Stimulated activated CD4-positive, alpha-beta T cell treated with anti-CD3 and anti-CD28 coated beads, Interleukin-2, amount 100 ng/mL, for 24 hours (primary cell): ENCODE data around the gene RNASE8.

Source experiments
- DNase-seq, 2 donors: peaks; one replicate each; pipeline ENCODE4 v3.0.0-alpha.2; 2020

Gene RNASE8

DNA sequence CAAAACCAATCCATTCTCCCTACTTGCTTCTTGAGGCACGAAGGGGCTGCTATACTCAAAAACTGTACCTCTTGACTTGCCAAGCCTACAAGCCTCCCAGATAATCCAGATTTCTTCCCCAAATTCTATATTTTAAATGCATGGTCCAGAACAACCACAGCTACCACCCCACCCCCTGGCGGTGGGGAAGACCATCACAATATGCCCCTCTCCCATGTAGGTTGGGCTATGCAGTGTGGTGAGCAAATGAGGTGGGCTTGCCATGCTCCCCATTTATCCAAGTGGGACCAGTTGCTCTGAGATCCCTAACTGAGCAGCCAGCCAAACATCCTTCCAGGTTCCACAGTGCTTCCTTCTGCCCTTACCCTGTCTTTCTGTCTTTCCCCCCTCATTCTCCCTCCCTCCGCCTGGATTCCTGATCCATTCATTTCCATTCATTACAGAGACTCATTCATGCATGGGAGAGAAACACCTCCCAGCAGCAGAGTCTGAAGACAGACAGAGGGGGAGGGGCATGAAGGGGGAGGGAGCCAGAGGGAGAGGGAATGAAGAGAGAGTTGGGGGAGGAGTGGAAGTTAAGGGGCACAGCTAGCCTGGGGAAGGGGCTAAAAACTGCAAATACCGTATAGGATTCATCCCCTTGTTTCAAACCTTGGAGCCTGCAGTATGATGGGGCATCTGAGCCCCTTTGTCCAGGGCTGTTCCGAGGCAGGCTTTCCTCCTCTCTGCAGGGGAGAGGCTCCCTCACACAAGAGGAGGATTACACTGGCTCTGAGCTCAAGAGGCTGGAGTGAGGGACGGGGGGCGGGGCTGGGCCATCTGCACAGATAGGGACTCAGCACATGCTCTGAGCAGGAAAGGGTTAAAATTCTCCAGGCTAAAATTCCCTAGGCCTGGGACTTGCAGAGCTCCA is 36.4 kb downstream of the RNASE8 start:
- no peak for DNase-seq

DNA sequence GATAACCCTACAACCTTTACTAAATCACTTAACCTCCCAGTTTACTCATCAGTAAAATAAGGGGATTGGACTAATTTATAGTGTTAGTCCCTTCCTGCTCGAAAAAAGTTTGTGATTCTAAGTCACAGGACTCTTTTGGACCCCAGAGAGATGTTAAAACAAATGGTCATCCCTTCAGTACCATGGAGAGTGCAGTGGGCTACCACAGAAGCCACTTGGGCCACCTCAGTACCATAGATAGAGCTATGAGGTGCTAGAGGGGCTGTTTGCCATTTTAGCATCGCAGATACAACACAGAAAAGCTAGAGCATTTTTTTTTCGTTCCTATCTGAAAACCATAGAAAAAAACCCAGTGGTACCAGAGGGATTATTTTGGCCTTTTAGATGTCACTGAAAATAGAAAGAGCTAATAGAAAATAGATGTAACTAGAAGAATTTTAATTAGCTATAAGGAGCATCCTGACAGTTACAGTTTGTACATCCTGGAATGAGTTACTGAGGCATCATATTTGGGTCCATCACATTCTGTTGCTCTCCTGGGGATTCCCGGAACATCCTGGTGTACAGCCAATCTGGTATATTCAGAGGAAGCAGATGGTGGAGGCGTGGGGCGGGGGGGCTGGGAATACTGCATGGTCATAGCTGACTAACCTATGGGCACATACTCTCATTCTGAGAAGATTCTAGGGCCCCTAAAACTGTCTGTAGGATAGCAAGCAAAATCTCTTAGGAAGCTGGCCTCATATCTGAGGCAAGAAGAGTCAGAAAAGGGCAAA is 38.0 kb downstream of the RNASE8 start:
- DNase-seq: no peak

DNA sequence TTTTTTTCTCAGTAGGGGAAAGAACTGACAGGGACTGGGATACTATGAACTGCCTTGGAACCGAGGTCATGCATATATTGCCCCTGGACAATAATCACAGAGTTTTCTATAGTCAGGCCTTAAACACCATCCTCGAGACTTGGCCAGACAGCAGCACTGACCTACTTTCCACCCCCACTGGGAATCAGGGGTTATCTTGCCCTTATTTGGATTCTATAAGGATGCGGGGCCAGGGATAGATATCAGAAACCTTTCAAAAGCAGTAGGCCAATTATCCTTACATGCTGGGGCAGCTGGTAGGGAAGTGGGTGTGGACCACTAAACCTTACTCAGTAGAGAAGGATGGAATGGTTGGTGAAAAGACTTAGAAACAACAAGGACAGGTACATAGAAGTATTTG is 38.8 kb downstream of the RNASE8 start:
- no peak for DNase-seq

GRCh38 chr14:21096978-21097635 is 39.5 kb downstream of the RNASE8 start:
- DNase-seq: no peak

DNA sequence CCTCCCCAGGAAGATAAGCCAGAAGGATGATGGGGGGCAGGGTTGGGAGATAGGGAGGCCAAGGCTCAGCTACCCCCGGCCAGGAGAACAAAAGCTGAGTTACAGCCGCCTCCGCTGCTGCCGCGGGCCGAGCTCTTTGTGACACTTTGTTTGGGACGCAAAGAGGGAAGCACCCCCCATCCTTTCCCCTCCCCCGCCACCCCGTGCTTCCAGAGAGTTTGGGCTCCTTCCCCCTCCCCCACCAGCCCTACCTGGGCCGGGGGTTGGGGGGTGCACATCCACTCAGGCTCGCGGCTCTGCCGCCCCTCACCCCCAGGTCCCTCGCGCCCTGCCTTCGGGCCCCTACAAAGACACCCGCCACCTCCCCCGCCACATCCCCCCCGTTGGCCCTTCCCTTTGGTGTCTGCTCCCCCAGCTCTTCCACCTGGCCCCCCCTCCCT is 40.0 kb downstream of the RNASE8 start:
- no peak for DNase-seq

GRCh38 chr14:21098076-21098891 is 40.7 kb downstream of the RNASE8 start, which contains the start of gene ZNF219:
Gene ZNF219 (minus strand): TSS chr14:21098655. CDS start chr14:21093591, 5,064 bp downstream.
- DNase-seq: peak; percentile 46 to 47

DNA sequence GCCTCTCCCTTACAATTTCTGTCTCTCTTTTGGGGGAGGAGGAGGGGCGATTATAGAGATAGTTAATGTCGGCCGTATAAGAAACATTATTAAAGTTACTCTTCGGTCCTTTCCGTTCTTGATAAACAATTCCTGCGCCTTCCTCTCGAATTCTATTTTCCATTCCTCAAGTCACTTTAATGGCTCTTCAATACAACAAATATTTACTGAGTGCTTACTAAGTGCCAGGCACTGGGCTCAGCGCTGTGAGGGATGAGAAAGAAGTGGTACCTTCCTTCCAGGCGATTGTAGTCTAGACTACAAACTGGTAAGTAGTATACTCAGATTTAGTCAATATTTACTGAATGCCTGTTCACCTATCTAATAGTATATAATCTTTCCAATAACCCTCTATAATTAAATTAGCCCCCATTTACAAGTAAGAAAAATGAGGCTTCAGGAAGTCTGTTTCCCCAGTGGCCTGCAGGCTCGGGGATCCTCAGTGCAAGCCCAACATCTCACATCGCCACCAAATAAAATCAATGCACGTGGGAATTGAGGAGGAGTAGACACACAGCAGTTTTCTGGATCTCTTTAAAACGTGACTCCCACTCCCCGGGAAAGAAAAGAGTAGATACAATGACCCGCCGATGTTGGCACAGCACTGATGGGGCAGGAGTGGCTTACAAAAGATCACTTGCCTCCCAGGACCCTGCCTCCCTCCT is 41.4 kb downstream of the RNASE8 start:
- DNase-seq: no peak

DNA sequence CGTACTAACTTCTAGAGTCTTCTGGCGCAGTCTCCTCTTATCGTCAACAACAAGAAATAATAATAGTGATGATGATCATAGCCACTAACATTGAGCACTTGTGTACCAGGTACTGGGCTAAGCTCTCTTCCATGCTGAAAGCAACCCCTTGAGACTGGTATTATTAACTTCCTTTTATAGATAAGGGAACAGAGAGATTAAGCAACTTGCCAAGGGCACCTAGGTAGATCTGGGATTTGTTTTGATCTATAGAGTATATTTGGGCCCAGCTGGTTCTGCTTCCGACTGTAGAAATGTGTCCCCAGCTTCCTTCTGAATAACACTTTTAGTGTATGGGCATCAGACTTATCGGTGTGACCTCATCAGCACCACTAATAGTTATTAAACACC is 42.0 kb downstream of the RNASE8 start:
- DNase-seq: no peak

GRCh38 chr14:21100931-21101330 is 43.3 kb downstream of the RNASE8 start, which contains the start of gene TMEM253:
Gene TMEM253 (plus strand): TSS chr14:21101066. CDS start chr14:21101344, 278 bp downstream.
- no peak for DNase-seq

DNA sequence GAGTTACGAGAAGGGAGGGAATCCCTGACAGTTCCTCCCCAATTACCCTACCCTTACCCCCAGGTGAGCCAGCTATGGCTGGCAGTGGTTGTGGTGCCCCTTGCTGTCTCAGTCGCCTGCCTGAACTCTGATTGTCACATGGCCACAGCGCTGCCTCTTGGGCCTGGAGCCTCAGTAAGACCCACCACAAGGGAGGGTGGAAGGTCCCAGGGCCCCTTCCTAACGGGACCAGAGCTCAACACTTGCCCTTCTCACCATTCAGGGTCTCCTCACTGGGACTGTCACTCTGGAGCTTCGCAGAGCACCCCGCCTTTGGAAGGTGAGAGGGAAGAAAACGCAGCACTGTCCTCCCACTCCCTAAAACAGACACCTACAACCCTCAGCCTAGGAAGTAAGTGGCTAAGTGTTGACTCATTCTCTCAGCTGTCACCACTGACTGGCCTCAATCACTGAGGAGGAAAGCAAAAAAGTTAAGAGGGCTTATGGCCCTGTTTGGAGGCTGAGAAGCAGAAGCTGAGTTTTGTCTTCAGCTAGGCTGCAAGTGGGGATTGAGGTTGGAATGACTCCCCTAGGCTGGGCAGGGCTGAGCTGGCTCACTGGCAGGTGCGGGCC is 44.3 kb downstream of the RNASE8 start:
- DNase-seq: no peak

DNA sequence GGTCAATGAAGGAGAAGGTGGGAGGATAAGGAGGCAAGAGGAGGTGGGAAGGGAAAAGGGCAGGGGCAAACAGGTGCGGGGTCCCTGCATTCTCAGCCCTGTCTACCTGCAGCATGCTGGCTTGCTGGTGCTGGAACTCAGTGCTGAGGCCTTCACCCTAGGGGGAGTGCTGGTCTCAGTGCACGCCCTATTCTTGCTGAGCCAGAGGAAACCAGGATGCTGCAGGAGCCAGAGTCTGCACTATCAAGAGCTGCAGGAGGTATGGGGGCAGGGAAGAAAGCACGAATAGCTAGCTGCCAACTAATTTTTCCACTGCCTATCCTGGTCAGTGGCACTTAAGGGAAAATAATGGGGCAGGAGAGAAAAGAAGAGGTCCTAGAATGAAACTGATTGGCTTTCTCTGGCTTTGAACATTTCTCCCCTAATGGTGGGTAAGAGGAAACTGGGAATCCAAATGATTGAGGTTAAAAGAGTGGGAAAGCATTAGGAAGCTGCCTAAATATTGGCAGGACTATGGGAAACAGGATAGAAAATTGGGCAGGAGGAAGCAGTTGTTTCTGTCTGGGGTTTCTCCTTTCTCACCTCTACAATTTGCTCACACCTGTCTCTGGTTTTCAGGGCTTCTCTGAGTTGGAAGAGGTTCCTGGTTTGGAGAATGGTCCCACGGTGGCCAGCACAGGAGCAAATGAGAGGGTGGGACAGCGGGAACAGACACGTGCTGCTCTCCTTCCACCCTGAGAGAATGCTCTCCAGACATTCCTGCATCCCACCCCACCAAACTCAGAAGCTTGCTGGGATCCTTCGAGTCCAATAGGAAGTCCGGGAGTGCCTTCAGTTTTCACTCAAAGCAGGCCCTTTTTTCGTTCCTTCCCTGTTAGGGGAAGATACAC is 45.1 kb downstream of the RNASE8 start:
- DNase-seq: no peak

GRCh38 chr14:21103411-21103709 is 45.7 kb downstream of the RNASE8 start:
- DNase-seq: no peak

DNA sequence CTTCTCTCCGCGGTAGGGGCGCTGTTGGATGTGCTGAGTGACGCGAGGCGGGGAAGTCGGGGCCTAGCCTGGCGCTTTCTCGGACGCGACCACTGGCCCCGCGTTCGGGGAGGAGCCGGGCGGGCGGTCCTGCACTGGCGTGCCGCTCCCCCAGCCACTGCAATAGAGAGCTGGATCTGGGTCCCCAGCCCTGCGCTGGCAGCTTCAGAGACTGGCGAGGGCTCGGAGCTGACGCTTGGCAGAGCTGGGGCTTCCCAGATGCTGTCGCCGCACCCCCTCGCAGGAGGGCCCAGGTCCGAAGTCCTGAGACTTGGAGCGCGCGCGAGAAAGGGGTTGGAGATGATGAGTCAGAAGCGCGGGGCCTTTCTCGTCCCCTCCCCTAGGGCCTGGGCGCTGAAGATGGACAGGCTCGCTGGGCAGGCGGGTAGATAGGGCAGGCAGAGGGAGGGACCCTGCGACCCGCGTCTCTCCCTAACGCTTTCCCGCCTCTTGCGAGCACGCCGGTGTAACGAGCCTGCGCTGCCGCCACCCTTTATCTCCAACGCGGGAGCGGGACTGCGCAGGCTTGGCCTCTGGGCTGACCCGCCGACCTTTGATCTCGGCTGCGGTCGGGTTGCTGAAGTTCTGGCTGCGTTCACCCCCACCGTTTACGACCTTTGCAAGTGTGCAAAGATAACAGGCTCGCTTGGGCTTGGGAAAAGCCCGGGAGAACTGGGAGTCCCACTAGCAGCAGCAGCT is 46.3 kb downstream of the RNASE8 start:
- peak; percentile 94 for DNase-seq

- DNase-seq: peak; percentile 70
These were observed 46.9 kb downstream of the RNASE8 start for GRCh38 chr14:21104448-21105060.

GRCh38 chr14:21105095-21105494 is 47.5 kb downstream of the RNASE8 start:
- no peak for DNase-seq

GRCh38 chr14:21106176-21106497 is 48.5 kb downstream of the RNASE8 start:
- no peak for DNase-seq

DNA sequence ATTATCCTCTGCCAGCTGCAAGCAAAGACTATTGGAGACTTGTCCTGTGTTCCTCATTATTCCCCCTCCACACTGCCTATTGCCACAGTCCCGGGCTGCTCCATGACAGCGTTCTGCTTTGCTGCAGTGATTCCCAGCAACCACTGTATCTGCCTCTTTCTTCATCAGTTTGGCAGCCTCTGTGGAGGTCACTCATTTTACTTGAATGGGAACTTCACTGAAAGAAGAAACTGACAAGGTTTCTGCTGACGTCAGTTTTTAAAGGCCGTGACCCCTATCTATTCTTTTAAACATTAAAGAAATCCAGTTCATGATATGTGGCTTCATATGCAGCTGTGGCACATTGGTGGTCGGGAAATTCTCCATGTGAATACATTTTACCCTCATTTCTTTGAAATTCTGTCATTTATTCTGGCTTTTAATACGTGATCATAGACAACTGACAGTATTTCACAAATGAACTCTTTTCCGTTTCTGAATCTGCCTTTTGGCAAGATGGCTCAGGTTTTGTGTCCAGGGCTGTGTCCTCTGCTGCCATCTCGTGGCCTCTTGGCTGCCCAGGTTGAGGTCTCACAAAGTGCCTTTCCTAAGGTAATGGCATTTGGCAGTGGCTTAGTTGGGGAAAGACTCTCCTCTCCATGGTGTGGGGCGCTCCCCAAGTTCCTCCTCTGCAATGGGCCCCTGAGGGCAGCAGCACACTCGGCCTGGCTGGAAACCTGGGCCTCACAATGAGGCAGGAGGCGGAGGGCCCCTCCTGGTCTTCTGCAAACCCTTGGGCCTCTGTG is 49.1 kb downstream of the RNASE8 start:
- peak; percentile 82 to 84 for DNase-seq

GRCh38 chr14:21107283-21107800 is 49.7 kb downstream of the RNASE8 start:
- DNase-seq: no peak
